Brain microvascular endothelial cell (primary cell): Measurements from ENCODE around the gene ERBB4.

Experiments
- DNase-seq: peaks from one replicate; pipeline ENCODE4 v3.0.0-alpha.2; 2020
- H3K27ac ChIP-seq: fragments of 250-450 bp; sonication (Bioruptor Pico); 2 replicates; pipeline ENCODE4 v1.5.1; 2020; ENCODE audit warnings: mild to moderate bottlenecking, moderate library complexity
- H3K27me3 ChIP-seq: fragments of 250-450 bp; sonication (Bioruptor Pico); replicated peaks from 2 replicates; pipeline ENCODE4 v1.5.1; 2020; ENCODE audit warnings: mild to moderate bottlenecking
- H3K36me3 ChIP-seq: fragments of 250-450 bp; sonication (Bioruptor Pico); replicated peaks from 2 replicates; pipeline ENCODE4 v1.5.1; 2020; ENCODE audit warnings: mild to moderate bottlenecking
- H3K4me3 ChIP-seq: 2 replicates; pipeline ENCODE4 v1.5.1; 2011; ENCODE audit warnings: low read depth, mild to moderate bottlenecking, control low read depth, low read length, moderate library complexity
- CTCF ChIP-seq: IDR thresholded peaks from 2 replicates; pipeline ENCODE4 v1.5.1; 2011; ENCODE audit warnings: low read depth, mild to moderate bottlenecking, moderate library complexity, low read length, control low read depth, inconsistent platforms; ENCODE audit errors: missing control alignments
- in situ Hi-C: cut with HindIII; loops from 2 replicates; pipeline ENCODE4 v1.10.0; 2017; ENCODE audit warnings: low sequenced_read_pairs, low pct_ligation_motif_present

Gene ERBB4

GRCh38 chr2:212346865-212347264 is 191.7 kb downstream of the ERBB4 start:
- Histone ChIP-seq H3K27me3 (no peaks in the 10 kb centered on the region), H3K27ac (no peak overlapping the region), H3K4me3 (no peak overlapping the region), H3K36me3 (no peaks in the 10 kb centered on the region)
- in situ Hi-C loops = no loop called here
- DNase-seq = no peak
- TF ChIP-seq CTCF = no peak

- H3K36me3 ChIP-seq = no peaks in the 10 kb centered on the region
- in situ Hi-C loops = no loop called here
- no peaks in the 10 kb centered on the region for H3K27me3 ChIP-seq
- no peak for DNase-seq
- H3K27ac ChIP-seq = no peak overlapping the region
- no peak for TF ChIP-seq CTCF
- H3K4me3 ChIP-seq = no peak overlapping the region
Measured at GRCh38 chr2:212345966-212346365, 192.6 kb downstream of the ERBB4 start.

GRCh38 chr2:212344131-212344530 is 194.5 kb downstream of the ERBB4 start:
- no peak overlapping the region for H3K4me3 ChIP-seq
- in situ Hi-C loops = no loop called here
- H3K27me3 ChIP-seq = no peaks in the 10 kb centered on the region
- no peak for DNase-seq
- no peaks in the 10 kb centered on the region for H3K36me3 ChIP-seq
- no peak overlapping the region for H3K27ac ChIP-seq
- TF ChIP-seq CTCF = no peak

- H3K27ac ChIP-seq = no peak overlapping the region
- in situ Hi-C loops = no loop called here
- H3K36me3 ChIP-seq = no peaks in the 10 kb centered on the region
- no peak for DNase-seq
- no peak for TF ChIP-seq CTCF
- no peaks in the 10 kb centered on the region for H3K27me3 ChIP-seq
- no peak overlapping the region for H3K4me3 ChIP-seq
Measured at GRCh38 chr2:212343167-212343566, 195.4 kb downstream of the ERBB4 start.

- in situ Hi-C loops = no loop called here
- Histone ChIP-seq H3K27me3 (no peaks in the 10 kb centered on the region), H3K36me3 (no peaks in the 10 kb centered on the region), H3K4me3 (no peak overlapping the region), H3K27ac (no peak overlapping the region)
- TF ChIP-seq CTCF = no peak
- no peak for DNase-seq
Measured at GRCh38 chr2:212337486-212338343, 200.9 kb downstream of the ERBB4 start.

- DNase-seq = no peak
- no peak overlapping the region for H3K4me3 ChIP-seq
- H3K36me3 ChIP-seq = no peaks in the 10 kb centered on the region
- TF ChIP-seq CTCF = no peak
- H3K27me3 ChIP-seq = no peaks in the 10 kb centered on the region
- no peak overlapping the region for H3K27ac ChIP-seq
- in situ Hi-C loops = no loop called here
Measured at GRCh38 chr2:212337036-212337435, 201.6 kb downstream of the ERBB4 start.
